ENCODE data around the gene ANGPTL8. TPM values are rescaled to one million over a fixed set of nuclear protein-coding genes. Genes with fewer than 3 reads are reported as not detected.

ANGPTL8 gene
- total and polyA plus RNA-seq, 9 of the 15 experiments (the other 6 are each of a cell fraction or from before 2014, with no cell fraction given) = not detected

DNA sequence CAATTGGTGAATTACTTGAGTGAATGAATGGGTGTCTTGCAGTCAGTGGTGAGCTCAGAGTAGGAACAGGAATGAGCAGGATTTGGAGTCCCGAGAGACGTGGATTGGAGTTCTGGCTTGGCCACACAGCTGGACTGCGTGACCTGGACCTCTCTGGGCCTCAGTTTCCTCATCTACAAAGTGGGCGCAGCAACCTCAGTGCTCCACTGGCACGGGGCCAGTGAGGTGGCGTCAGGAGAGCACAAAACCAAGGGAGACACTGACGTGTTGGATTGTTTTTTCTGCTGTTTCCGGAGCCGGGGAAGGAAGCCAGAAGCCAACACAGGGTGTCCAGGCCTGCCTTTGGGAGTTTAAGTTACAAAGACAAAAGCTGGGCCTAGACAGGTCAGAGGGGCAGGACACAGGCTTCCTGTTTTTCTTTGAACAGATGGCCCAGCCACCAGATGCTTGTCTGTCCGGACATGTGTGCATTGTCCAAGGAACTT is 29.4 kb downstream of the ANGPTL8 start (continued):
- TF ChIP-seq ZC3H8 (IDR thresholded peaks at IDR 0.05) (no peak), MYNN (IDR thresholded peaks at IDR 0.05) (no peak), MYNN (CRISPR knock-in tag; IDR thresholded peaks at IDR 0.05) (no peak), STAT5A (IDR thresholded peaks at IDR 0.05; ENCODE audit: borderline replicate concordance, low read length) (peak; percentile 55; the same call in 1 of the 2 replicates), TCF3 (CRISPR knock-in tag; IDR thresholded peaks at IDR 0.05) (peak; percentile 84), PHF20 (IDR thresholded peaks at IDR 0.05; ENCODE audit: partially characterized antibody) (peak; percentile 55), ZFX (CRISPR knock-in tag; IDR thresholded peaks at IDR 0.05) (peak; percentile 60), ZNF253 (CRISPR knock-in tag; conservative IDR thresholded peaks at IDR 0.05) (no peak), NEUROD1 (IDR thresholded peaks at IDR 0.05; ENCODE audit: borderline replicate concordance, low read depth, low read length, partially characterized antibody) (peak; percentile 24), CBFA2T2 (conservative IDR thresholded peaks at IDR 0.05) (peak; percentile 84), ATF3 (IDR thresholded peaks at IDR 0.05) (0 out of 2 replicates have a peak, but pooled peaks have one; percentile 9), ATF3 (CRISPR knock-in tag; conservative IDR thresholded peaks at IDR 0.05) (no peak), GABPA (tag; conservative IDR thresholded peaks at IDR 0.05; ENCODE audit: low read depth) (peak; percentile 62), PHF8 (IDR thresholded peaks at IDR 0.05; ENCODE audit: borderline replicate concordance, low read length) (no peak), ZNF79 (CRISPR knock-in tag; IDR thresholded peaks at IDR 0.05; ENCODE audit: low read depth) (no peak), KDM1A (IDR thresholded peaks at IDR 0.05) (peak; percentile 81 to 92), ARID3A (IDR thresholded peaks at IDR 0.05; ENCODE audit: borderline replicate concordance, low read depth, low read length) (no peak), ZNF589 (CRISPR knock-in tag; IDR thresholded peaks at IDR 0.05; ENCODE audit: low read depth) (peak; percentile 60; the same call in 1 of the 2 replicates), HDAC2 (IDR thresholded peaks at IDR 0.05) (peak; percentile 81; the same call in 1 of the 2 replicates), PTBP1 (IDR thresholded peaks at IDR 0.05; ENCODE audit: low read depth, low read length) (peak; percentile 86; the same call in 1 of the 2 replicates), NFRKB (IDR thresholded peaks at IDR 0.05; ENCODE audit: low read depth) (no peak), MEF2A (IDR thresholded peaks at IDR 0.05; ENCODE audit: control insufficient read depth, low read depth, low read length) (0 out of 2 replicates have a peak, but pooled peaks have one; percentile 10), ARNT (IDR thresholded peaks at IDR 0.05) (0 out of 4 replicates have a peak, but pooled peaks of 1 of the 2 experiments have one; percentile 31), MAX (CRISPR knock-in tag; IDR thresholded peaks at IDR 0.05) (peak; percentile 61; the same call in 1 of the 2 replicates), NFIC (IDR thresholded peaks at IDR 0.05) (peak; percentile 98), SOX6 (IDR thresholded peaks at IDR 0.05) (peak; percentile 81)
- TF ChIP-seq, protein P1, sequence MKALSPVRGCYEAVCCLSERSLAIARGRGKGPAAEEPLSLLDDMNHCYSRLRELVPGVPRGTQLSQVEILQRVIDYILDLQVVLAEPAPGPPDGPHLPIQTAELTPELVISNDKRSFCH (CRISPR knock-in tag; IDR thresholded peaks at IDR 0.05) = no peak
- TF ChIP-seq, protein P1 (tag; IDR thresholded peaks at IDR 0.05) = peak; percentile 69

Measured in K562 (cell line).